HG02798 (cell line): ENCODE measurements around the gene DNAJB6.

ENCODE experiments used
- ATAC-seq: cut with Tn5 transposase; IDR thresholded peaks from one replicate; pipeline ENCODE4 v1.9.1; 2021; ENCODE audit warnings: mild to moderate bottlenecking; ENCODE audit not compliant: unreplicated experiment, poor library complexity

Gene DNAJB6

DNA sequence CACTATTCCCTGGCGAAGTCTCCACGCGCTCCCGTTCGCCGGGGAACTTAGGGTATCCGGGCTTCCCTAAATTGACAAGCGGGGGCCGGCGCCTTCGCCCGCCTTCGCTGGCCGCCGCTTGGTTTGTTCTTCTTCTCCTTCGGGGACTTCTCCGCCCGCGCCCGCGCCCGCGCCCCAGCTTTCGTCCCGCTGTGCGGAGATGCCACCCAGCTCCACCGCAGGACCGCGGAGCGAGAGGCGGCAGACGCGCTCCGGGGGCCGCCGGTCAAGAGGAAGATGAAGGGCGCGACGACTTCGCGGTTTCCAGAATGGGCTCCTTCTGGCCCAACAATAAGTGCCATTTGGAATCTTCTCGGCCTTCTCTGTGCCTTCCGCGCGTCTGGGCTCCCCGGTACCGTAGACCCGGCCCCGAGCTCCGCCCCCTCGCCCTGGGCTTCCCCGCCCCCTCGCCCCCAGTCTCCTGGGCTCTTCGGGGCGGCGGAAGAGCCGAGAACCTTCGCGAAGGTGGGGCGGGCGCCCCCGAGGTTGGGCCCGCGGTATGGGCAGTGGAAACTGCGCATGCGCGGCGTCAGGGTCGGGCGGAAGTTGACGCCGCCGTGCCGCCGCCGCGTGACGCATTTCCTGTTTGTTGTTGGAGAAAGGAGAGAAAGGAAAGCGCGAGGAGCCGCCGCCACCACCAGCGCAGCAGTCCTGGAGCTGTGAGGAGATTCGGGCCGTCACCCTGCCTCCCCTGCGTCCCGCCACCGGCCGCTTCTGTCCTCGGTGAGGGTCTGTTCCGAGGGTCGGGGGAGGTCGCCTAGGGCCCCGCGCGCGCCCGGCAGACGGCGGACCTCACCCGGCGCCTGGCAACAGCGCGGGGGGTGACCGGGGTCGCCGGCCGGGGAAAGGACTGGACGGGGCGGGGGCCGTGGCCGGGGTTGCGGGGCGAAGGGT lies at the start of gene DNAJB6:
DNAJB6 (plus strand) TSS at position 622 of the 933 bp plus-strand sequence. CDS start 21,569 bp downstream, outside the sequence.
- peak; percentile 84 for ATAC-seq

- ATAC-seq = no peak
Measured at GRCh38 chr7:157291404-157292080, 45.3 kb upstream of the DNAJB6 start.

DNA sequence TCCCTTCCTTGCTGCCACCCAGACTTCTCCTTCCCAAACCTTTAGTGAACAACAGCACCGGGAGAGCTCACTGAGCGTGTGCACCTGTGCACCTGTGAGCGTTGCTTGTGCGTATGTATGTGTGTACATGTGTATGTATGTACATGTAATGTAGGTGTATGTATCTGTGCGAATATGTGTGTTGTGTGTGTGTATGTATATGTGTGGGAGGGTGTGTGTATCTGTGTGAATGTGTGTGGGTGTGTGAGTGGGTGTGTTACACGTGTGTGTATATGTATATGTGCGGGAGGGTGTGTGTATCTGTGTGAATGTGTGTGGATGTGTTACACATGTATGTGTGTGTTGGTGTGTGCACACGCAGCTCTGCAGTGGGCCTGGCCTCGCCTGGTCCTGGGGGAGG lies 44.5 kb upstream of the DNAJB6 start:
- no peak for ATAC-seq

DNA sequence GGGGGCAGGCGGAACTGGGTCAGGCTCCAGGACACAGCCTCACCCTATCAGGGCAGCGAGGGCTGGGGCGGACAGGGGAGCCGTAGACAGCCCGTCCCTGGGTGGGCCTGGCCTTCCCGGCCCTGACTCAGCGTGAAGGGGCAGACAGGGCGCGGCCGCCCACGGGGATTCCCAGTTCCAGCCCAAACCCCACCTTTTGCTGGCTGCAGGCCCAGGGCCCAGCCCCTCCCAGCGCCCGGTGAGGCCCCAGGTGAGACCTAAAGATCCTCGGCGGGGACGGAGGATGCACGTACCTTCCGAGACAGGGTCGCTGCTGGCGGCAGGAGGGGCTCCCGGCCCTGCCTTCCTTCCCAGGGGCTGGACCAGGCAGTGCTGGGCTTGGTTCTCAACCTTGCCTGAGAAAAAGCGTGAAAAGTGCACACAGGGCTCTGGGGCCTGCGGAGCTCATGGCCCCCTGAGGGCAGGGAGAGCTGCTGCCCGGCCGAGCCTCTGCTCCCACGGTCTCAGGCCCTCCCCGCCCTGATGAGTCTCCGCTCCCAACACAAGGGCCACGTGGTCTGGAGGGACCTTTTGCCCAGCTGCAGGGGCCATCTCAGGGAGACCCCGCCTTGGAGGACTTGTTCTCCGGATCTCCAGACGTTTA lies 43.9 kb upstream of the DNAJB6 start:
- no peak for ATAC-seq

- no peak for ATAC-seq
Measured at GRCh38 chr7:157293413-157293788, 43.4 kb upstream of the DNAJB6 start.

- no peak for ATAC-seq
Measured at GRCh38 chr7:157294773-157295172, 42.0 kb upstream of the DNAJB6 start.

DNA sequence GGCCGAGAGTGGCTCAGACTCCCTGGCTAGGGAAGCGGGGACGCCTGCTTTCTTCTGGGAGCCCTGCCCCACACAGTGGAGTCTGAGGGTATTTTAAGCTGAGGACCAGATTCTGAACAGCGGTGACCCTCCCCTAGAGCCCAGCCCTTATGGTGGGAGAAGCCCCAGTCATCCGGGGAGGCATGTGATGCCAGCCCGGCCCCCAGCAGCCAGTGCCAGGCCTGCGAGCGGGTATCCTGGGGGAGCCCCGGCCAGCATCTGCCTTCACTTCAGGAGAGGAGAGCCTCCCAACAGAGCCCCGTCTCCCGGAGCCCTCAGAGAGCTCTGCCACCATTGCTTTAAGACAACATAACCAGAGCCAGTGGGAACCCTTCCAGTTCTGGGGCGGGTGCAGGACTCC lies 41.5 kb upstream of the DNAJB6 start:
- ATAC-seq = no peak

- ATAC-seq = no peak
Measured at GRCh38 chr7:157297185-157297584, 39.6 kb upstream of the DNAJB6 start.

DNA sequence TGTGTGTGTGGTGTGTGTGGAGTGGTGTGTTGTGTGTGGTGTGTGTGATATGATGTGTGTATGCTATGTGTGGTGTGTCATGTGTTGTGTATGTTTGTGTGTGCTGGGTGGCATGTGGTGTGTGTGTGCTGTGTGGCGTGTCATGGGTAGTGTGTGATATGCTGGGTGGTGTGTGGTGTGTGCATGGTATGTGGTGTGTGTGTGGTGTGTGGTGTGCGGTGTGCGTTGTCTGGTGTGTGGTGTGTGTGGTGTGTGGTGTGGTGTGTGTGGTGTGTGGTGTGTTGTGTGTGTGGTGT lies 37.5 kb upstream of the DNAJB6 start:
- no peak for ATAC-seq

GRCh38 chr7:157299613-157300368 lies 37.0 kb upstream of the DNAJB6 start:
- ATAC-seq = no peak

GRCh38 chr7:157300369-157300825 lies 36.4 kb upstream of the DNAJB6 start:
- no peak for ATAC-seq

- ATAC-seq = no peak
Measured at GRCh38 chr7:157301610-157302120, 35.1 kb upstream of the DNAJB6 start.

DNA sequence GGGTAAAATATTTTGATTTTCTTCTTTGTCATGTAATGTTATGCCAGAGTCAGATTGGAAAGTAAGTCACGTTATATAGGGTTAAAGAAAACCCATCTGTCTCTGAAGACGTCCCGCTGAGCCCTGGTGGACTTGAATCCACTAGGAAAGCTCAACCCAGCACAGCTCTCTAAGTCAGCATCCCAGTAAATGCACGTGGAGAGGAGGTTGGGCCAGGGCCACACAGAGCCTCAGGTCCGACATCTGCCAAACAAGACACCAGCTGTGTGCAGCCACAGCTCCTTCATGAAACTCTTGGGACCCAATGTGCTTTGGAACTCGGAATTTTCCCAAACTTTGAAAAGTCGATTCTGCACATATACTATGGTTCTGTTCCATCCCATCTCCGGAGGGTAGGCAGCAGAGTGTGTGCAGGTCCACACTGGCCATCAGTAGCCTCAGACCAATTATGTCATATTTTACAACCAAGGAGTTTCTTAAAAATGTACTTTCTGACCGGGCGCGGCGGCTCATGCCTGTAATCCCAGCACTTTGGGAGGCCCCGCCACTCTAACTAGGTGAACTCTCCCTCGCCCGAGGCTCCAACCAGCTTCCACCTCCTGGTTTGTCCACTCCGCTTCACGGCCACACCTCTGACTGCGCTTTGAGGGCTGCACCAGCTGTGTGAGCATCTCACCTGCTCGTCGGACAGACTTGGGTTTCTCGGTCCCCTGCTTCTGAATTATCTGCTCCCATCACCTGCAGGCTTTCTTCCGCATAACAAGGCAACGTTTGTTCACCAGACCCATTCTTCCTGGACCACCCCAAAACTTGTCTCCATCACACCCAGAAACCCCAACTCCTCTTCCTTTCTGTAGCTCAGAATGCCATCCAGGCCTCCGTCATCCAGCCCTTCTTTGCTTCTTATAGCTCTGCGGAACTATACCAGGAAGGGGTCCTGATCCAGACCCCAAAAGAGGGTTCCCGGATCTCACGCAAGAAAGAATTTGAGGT lies 29.7 kb upstream of the DNAJB6 start:
- no peak for ATAC-seq

DNA sequence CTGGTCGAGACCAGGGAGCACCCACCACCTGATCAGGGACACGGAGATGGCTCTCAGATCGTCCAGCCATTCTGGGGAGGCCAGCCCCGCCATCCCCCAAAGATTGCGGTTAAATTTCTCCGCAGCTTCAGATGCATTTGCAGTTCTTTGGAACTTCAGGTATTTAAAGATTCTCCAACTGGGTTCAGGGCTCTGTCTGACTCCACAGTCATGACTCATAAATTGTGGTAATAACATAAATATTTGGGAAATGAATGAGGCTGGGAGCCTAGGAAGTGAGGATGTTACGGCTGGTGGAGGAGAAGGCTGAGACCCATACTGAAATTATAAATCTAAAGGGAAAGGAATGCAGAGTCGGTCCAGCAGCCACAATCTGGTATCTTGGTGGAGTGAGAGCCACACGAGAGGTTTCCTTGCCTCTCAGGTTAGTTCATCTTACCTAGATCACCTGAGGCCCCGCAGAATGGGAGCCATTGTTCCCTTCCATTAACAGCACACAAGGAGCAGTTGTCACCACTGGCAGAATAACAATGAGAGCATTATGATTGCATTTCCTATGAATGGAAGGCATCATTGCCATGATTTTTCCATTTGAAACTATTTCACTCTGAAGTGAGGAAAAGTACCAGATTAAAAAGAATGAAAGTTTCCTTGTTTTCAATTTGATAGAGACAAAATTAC lies 26.7 kb upstream of the DNAJB6 start:
- ATAC-seq = no peak

- ATAC-seq = no peak
Measured at GRCh38 chr7:157310676-157311185, 26.1 kb upstream of the DNAJB6 start.

GRCh38 chr7:157312941-157313340 lies 23.9 kb upstream of the DNAJB6 start:
- no peak for ATAC-seq

DNA sequence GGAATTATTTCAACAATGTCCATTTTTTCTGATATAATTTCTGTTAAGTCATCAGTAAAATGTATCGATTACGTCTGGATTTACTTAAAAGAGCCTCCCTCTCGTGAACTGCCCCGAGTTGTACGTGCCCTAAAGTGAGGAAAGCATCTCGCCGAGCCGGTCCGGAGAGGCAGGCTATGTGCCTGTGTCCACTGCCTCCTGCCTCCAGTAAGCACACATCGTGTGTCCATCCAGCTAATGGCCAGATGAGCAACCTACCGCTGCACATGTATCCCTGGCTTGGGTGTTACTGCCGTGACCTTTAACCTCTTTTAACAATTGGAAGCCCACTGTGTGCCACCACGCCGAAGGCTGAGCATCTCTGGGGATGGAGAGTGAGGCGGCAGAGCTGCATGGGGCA lies 23.2 kb upstream of the DNAJB6 start:
- ATAC-seq = no peak

DNA sequence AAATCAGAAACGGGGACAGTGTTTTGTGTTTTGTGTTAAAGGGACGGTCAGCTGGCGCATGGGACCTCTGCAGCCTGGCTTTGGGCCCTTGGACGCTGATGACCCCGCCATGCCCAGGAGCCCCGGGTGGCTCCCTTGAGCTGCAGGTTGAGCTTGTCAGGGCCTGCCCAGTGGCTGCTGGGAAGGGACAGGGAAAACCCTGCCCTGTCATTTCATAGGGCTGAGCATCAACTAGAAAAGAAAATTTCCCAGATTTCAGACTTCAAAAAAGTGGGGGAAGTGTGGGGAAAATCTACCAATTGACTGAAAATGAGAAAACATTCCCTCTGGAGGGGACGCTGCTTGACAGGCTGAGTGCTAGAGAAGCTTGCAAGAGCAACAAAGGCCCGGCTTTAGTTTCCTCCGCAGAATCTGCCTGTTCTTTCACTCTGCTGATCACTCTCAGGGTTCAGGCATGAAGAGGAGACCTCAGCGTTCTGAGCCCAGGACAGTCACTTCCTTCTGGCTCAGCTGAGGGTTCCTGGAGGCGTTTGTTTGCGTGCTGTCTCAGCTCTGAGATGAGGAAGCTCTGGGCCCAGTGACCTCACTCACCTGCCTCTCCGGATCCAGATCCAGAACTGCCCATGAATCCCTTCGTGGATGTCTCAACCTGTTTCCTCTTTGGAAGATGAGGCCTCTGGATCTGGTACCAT lies 18.6 kb upstream of the DNAJB6 start:
- peak; percentile 79 for ATAC-seq
